HFF-Myc (cell line): ENCODE data around the gene TTC28.
"Not testable (repeated sequence)": the region's sequence is repeated elsewhere in the genome, so short reads cannot be mapped to it uniquely, and the experiment has no call there.

Experiments
- DNase-seq: peaks from one replicate; pipeline ENCODE4 v3.0.0-alpha.2; 2011; ENCODE audit warnings: low read depth; ENCODE audit errors: extremely low read depth
- H3K4me3 ChIP-seq: replicated peaks from 2 replicates; pipeline ENCODE4 v1.5.1; 2011; ENCODE audit warnings: low read depth, mild to moderate bottlenecking, control low read depth, low read length
- TF ChIP-seq, protein P1 (sequence below): IDR thresholded peaks from 2 replicates; pipeline ENCODE4 v1.5.1; 2012; ENCODE audit warnings: mild to moderate bottlenecking, low read depth, low read length, control low read depth; ENCODE audit errors: missing control alignments

The TTC28 gene

DNA sequence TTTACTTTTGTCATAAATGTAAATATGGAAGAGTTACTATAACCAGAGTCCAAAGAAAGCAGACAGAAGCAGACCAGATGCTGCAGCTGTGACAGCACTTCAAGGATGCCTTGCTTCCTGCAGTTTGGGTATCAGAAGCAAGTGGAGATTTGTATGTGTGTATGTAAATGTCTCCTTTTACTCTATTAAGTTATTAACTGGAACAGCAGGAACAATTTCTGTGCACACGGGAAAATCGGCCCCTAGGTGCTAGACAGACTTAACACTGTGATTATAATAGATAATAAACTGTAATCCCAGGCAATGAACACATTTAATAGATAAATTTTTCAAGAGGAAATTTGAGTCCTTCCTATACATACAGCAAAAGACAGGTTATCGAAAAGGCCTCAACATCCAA lies 582.0 kb downstream of the TTC28 start:
- no peak overlapping the region for H3K4me3 ChIP-seq
- TF ChIP-seq, protein P1, sequence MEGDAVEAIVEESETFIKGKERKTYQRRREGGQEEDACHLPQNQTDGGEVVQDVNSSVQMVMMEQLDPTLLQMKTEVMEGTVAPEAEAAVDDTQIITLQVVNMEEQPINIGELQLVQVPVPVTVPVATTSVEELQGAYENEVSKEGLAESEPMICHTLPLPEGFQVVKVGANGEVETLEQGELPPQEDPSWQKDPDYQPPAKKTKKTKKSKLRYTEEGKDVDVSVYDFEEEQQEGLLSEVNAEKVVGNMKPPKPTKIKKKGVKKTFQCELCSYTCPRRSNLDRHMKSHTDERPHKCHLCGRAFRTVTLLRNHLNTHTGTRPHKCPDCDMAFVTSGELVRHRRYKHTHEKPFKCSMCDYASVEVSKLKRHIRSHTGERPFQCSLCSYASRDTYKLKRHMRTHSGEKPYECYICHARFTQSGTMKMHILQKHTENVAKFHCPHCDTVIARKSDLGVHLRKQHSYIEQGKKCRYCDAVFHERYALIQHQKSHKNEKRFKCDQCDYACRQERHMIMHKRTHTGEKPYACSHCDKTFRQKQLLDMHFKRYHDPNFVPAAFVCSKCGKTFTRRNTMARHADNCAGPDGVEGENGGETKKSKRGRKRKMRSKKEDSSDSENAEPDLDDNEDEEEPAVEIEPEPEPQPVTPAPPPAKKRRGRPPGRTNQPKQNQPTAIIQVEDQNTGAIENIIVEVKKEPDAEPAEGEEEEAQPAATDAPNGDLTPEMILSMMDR, result no peak
- DNase-seq, result no peak

DNA sequence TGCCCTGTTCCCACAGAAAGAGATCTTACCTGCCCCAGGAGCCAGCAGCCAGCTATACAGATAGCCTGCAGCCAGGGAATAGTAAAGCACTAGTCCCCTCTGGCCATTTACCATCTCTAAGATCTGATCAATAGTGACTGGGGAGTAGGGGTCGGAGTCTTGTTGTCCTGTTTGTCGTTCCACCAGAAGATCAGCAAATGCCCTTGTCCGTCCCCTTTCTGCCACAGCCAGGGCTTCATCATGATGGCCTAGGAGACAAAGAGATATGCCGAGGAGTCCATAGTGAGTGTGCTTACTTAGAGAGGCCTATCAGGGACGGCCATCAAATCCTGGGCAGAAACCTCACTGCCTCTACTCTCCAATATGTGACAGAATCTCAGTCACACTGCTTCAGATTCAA lies 583.5 kb downstream of the TTC28 start:
- no peak for DNase-seq
- TF ChIP-seq, protein P1, result no peak
- no peak overlapping the region for H3K4me3 ChIP-seq

DNA sequence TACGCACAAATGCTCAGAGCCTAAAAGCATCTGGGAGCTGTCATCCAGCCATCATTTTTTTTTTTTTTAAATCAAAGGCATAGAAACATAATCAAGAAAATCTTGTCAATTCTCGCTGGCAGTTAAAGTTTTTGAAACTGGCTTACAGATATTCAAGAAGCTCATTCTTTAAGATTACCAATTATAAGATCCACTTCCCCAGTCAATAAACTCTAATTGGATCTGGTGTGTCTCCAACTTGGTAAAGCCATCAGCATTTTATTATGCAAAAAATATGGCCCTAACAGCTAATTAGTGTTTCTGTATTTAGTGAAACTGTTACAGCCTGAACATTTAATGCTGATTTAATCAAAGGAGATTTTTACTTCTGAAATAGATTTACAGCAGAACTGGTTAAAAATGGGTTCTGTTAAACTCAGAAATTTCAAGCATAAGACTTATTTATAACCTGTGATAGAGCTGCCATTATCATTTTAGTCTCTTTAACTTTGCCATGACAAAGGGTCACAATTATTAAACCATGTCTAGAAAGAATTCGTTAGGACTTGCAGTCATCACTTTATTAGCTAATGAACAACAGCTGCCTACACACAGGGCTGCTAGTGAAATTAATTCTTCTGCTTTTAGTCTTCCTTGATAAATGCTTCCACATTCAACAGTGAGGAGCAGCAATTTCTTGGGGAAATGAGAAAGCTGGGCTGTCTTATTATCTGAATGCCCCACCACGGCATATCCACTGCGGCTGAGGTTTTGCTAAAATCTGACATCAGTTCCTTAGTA lies 584.1 kb downstream of the TTC28 start:
- TF ChIP-seq, protein P1, result no peak
- H3K4me3 ChIP-seq, result no peak overlapping the region
- DNase-seq, result no peak

DNA sequence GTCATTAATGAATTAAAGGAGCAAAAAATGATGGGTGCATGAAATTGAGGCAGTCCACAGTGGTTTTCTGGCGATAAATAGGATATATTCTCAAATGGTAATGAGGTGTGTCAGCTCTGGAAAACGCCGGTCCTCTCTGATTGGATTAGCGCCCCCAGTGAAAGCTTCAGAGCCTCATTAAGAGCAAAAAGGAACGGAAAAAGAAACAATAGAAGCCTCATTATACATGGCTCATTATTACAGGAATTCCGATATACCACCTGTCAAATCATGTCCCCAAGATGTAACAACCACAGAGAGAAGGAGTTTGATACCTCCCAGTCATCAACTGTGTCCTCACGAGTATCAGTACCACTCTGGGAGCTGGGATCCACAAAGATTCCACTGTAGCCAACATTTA lies 584.9 kb downstream of the TTC28 start:
- DNase-seq, result no peak
- H3K4me3 ChIP-seq, result no peak overlapping the region
- TF ChIP-seq, protein P1, result no peak

DNA sequence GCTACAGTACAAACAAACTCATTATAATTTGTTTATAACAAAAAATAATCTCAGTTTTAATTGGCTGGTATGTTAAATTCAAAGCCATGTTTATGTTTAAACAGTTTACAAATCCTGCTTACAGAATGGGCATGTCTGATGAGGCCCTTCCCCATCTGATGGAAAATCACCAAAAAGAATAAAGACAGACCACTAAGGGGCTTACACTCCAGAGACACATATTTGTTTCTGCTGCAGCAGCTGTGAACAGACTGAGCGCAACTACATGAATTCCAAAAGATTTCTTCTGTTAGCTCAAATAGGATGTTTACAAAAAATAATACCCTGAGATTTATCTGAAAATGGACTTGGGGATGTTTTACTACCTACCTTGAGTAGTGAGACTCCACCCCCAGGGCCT lies 585.9 kb downstream of the TTC28 start:
- no peak overlapping the region for H3K4me3 ChIP-seq
- no peak for DNase-seq
- TF ChIP-seq, protein P1, result no peak

DNA sequence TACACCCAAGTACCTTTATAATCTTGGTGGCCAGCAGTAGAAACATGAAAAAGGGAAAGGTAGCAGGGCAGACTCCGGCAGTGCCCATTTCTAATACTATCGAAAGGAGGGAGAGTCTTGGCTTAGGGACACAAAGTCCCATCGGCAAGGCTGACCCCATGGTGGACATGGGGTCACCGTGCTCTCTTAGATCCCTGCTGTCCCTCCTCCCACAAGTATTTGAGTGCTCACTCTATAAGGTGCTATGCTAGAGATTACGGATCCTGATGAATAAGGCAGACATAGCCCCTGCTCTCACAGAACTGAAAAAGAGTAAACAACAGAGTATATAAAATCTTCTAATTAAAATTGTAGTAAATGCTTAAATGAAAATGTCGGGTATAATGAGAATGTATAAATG lies 588.2 kb downstream of the TTC28 start:
- DNase-seq, result no peak
- TF ChIP-seq, protein P1, result no peak
- H3K4me3 ChIP-seq, result no peak overlapping the region

DNA sequence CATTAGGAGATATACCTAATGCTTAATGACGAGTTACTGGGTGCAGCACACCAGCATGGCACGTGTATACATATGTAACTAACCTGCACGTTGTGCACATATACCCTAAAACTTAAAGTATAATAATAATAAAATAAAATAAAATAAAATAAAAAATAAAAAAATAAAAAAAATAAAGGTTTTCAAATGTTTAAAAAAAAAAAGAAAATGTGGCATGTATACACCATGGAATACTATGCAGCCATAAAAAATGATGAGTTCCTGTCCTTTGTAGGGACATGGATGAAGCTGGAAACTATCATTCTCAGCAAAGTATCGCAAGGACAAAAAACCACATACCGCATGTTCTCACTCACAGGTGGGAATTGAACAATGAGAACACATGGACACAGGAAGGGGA lies 590.1 kb downstream of the TTC28 start:
- not testable (repeated sequence) for H3K4me3 ChIP-seq, DNase-seq
